GM21619 (cell line): Measurements from ENCODE around the gene JMJD7.

Experiments used
- ATAC-seq: cut with Tn5 transposase; IDR thresholded peaks from one replicate; pipeline ENCODE4 v1.9.1; 2021; ENCODE audit not compliant: unreplicated experiment

JMJD7 gene

DNA sequence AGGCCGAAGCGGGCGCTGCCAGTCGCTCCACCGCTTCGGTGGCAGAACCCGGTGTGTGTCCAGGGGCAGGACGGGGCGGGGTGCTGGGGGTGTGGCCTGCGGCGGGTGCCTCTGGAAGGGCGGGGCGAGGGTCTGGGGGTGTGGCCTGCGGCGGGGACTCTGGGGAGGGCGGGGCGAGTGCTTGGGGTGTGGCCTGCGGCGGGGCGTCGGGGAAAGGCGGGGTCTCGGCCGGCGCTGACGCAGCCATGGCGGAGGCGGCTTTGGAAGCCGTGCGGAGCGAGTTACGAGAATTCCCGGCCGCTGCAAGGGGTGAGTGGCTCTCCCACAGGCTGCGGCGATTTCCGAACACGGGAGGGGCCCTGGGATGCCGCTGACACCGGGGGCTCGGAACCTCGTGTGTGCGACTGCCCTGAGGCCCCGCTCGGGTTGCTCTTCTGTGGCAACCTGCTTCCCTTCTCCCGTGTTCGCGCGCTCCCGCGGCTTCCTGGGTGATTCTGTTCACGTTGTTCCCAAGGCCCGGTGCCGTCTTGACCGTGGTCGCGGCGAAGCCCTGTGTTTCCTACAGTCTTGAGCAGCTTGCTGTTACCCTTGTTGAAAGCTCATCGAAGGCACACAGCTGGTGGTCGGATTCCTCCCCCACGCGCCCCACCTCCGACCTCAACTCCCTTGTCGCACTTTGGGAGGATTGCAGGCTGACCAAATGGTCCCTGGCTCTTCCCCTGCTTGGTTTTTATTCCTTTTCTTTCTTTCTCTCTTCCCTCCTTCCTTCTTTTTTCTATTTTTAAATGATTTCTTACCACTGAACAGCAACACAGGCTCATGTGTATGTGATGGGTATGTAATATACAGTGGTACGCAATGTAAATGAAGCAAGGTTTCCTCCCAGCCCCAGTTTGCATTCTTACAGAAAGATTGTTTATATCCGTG is at the start of gene JMJD7:
JMJD7 (plus strand) TSS at position 213 of the 927 bp plus-strand sequence; CDS start at position 246, 33 bp downstream.
- ATAC-seq = peak; percentile 60

DNA sequence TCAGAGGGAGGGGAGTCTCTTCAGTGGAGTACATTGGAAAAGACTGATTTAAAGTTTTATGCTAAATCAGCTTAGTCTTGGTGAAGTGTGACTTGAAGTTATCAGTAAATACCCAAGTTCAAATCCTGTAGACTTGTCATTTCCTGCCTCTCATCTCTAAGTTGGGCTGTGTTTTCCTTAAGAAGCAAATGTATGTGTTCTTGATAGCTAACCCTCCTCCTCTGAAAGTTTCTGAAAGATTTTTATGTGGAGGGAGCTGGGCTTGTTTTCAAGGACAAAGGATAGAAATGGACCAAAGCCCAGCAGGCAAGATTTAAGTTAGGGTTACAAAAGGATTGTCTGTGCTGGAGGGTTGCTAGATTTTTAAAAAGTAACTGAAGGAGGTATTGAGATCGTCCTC is 49.4 kb upstream of the JMJD7 start:
- ATAC-seq = no peak

DNA sequence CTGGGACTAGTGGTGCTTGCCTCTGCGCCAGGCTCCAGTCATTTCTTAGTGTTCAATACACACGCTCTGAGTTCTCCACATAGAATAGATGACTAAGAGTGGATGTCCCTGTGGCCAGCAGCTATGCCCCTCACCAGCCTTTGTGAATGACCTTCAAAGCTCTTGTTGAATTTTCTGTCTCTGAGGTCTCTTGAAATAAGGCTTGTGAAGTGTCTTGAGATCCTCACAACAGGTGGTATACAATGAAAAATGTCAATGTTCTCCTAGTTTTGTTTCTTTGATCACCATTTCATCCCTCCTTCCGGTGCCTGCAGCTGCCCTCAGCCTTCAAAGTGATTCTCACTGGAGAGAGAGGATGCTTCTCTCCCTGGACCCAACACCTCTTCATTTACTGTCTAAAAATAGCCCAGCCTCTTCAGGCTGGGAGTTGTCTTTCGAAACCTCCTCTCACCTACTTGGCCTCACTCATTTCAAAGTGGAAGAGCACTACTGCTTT is 48.2 kb upstream of the JMJD7 start:
- no peak for ATAC-seq

DNA sequence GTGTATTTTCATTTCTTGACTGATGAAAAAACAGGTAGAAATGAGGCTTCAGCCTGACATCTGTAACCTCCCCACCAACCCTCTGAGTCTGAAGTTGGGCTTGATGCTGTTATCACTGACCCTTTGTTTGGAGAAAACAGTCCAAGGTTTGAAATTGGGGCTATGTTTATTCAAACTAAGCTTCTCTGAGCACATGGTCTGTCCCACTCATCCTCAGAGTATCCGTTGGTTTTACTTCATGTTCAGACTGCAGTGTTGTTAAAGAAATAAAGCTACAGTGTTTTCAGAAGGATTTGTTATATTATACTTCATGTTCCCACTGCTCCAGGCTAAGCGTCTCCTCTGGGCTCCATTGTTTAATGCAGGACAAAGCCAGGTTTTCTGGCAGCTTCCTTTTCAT is 47.6 kb upstream of the JMJD7 start:
- no peak for ATAC-seq

DNA sequence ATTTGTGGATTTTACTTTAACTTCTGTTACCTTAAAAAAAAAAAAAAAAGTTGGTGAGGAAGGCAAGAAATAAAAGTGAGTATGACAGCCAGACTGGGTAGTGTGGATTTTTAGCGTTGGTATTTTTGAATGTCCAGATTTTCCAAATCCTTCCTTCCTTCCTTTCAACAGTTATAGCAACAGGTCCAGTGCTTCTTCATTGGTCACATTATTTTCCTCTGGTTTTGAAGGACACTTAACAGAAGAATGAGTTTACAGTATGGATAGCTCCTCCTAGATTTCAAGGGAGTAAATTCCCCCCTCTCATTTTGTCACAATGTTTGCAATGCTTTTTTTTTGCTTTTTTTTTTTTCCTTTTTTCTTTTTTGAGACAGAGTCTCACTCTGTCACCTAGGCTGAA is 47.2 kb upstream of the JMJD7 start:
- ATAC-seq = no peak

DNA sequence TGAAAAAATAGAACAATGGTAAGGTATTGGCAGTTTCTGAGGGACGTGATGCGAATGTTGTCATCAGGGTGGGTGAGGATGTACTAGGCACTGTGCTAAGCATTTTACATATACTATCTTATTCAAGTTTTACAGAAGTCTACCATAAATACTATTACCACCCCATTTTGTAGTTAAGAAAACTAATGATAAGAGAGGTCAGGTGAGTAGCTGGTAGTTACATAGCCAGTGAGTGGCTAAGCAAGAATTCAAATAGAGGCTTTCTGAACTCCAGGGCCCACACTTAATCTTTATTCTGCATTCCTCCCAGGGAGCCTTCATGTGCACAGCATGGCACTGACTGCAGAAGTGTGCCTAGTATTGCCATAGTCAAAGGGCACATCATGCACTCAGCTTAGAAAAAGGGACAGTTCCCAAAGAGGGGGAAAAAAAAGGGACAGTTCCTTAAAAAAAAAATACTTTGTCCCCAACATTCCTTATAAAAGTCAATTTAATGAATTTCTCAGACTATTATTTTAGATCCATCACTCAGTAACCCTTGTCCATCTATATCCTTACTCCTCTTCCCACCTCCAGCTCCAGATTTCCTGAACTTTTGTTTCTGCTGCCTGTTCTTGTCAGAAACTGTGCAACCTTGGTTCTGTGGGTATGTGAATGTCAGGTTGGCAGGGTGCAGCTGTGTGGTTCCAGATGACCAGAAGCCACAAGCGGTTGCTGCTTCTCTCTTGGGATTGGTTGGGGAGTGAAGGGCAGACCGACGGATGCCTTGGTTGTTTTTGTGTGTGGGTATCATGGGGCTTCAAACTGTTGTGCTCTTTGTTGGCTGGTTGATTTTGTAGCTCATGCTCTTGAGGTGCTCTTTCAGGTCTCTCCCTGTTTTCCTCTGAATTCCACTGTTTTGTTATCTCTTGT is 45.3 kb upstream of the JMJD7 start:
- no peak for ATAC-seq

DNA sequence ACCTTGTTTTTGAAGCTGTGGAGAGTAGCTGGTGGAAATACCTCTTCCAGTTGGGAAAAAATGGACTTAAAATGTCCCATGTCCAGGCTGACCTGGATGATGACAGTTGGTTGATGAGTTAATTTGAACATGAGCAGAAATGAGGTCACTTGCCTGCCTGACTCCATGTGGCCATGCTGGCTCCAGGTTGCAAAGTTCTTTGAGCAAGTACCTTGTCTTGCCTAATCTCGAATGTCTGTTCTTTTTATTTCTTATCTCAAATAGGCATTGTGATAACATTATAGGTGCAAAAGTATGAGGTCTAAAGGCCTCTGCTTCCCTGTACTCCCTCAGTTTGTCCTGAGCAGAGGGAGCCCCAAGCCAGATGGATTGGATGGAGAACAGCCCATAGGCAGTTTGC is 44.6 kb upstream of the JMJD7 start:
- ATAC-seq = no peak

DNA sequence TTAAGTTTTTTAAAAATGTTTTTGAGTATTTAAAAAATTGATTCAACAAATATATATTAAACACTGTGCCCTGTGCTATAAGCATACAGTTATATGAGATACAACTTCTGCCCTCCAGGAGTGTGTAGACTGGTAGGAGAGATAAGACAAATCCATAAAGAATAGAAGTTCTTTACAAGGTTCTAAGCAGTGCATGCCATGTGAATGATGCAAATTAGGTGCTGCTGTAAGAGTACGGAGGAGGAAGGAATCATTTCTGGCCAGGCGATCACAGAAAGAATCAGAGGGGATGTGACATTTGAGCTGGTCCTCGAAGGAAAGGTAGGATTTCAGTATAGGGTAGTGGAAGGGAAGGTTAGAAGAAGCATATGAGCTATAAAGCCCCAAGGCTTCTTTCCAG is 39.6 kb upstream of the JMJD7 start:
- ATAC-seq = no peak

DNA sequence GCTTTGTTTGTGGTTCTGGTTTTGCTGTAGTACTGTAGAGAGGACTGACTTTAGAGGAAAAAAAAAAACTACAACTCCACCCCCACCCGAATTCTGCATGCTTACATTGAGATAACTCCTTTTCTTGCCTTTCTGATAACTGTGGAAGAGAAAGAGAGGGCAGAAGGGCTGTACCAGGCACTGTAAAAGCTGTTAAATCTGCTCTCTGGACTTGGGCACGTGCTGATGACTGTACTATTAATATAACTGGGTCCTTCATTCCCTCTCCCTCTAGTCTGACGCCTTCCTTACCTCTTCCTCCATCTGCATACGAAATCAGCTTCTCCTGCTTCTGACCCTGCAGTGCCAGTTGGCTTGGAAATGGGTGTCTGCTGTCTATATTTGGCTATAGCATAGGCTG is 38.7 kb upstream of the JMJD7 start:
- no peak for ATAC-seq

DNA sequence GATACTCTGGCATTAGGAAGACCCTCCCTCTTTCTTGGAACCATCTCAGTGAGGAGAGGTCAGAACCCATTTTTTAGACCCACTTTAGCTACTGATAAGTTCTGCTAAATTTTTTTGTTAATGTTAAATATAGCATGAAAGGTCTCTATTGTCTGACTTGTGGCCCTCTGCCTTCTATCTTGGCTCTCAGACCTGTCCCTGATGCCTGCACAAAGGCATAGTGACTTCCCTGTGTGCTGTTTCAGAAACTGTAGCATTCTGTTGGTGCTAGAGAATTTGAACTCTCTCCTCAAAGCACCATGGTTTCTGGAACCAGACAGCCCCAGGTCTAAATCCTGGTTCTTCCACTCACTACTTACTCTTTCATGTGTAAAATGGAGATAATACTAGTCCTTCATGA is 38.2 kb upstream of the JMJD7 start:
- no peak for ATAC-seq

DNA sequence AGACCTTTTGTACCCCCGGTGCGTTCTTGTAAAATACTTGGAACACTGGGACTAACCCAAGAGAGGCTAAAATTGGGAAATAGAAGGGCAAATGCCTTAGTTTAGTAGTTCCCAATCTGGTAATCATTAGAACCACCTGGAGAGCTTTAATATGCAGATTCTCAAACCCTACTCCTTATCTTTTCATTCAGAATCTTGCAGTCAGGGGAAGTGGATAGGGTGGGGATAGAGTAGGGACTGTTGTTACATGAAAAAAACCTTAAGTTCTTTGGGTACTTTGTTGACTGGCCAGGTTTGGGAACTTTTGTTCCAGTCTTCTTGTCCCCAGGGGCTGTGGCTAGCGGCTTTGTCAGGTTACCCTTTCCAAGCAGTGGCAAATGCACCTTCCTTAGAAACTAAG is 37.7 kb upstream of the JMJD7 start:
- no peak for ATAC-seq

DNA sequence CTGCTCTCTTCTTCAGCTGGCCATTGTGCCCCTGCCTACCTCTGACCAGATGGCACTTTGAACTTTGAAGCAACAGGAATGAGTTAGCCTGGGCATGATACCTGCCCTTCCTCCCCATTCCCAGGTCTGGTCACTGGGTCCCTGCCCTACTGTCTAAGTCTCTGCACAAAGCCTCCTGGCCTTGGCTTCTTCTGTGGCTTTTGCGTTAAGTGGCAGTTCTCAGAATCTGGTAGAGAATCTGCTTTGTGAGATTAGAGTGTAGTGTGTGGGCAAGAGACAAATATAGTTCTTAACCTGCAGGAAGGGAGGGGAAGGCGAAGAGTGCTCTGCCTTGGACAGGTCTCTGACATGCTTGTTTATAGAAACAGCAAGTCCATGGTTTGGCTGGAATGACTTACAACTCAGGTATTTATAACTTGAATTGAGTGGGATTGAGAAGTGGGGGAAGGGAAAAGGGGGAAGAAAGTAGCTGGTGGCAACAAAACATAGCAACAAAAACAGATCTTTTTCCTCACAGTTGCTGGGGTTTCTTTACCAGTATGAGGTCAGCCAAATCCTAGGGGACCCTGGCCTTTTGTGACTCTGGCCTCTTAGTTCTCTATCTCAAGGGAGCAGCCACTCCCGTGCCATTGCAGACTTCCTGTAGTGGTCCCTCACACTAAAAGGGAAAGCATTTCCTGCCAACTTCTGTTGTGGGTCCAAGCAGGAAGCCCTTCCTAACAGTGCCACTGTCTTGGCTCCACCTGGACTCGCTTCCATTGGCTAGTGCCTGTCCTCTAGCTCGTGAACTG is 36.9 kb upstream of the JMJD7 start:
- no peak for ATAC-seq

DNA sequence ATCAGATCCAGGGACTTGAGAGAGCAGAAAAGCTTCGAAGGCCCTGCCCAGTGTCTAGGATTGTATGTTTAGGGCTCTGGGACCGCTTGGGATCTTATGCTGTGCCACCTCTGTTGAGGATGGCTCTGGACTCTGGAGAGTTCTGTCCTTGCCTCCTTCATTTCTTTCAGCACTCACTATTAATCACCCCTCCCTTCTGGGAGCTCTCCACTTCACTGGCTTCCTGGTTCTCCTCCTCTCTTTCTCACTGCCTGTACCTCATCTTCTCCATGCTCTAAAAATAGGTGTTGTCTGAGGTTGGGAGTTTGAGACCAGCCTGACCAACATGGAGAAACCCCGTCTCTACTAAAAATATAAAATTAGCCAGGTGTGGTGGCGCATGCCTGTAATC is 36.4 kb upstream of the JMJD7 start:
- no peak for ATAC-seq

DNA sequence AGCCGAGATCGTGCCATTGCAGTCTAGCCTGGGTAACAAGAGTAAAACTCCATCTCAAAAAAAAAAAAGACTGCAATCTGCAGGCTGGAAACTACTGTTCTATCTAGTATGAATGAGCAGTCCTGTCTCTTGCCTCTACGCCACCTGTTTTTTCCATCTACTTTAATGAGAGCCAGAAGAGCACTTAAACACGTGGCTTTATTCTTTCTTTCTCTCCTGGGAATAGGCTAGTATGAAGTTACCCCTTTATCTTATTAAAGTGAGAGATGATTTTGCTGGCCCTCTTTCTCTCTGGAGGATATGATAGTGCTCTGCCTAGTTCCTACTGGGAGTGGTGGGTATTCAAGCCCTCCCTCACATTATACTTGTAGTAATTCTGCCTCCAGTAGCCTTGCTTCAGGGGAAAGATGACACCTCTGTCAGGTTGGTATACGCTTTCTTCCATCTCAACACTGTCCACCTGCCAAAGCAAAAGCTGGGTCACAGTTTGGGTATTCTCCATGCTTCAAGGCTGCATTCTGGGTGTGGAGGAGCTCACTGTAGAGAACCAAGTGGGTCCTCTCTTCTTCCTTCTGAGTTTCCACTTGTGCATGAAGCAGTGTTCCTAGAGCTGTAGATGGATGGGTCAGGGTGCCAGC is 35.8 kb upstream of the JMJD7 start:
- ATAC-seq = no peak

DNA sequence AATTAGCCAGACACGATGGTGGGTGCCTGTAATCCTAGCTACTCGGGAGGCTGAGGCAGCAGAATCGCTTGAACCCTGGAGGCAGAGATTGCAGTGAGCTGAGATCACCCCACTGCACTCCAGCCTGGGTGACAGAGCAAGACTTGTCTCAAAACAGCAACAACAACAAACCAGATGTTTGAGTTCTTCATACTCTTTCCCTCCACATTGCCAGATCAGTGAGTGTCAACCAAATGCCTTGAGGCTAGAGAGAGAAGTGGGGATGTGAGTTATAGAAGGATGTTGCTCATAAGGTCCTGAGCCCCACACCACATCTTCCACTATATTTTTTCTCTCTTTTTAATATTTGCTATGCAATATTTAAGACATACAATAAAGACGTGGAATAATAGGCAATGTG is 33.8 kb upstream of the JMJD7 start:
- no peak for ATAC-seq

DNA sequence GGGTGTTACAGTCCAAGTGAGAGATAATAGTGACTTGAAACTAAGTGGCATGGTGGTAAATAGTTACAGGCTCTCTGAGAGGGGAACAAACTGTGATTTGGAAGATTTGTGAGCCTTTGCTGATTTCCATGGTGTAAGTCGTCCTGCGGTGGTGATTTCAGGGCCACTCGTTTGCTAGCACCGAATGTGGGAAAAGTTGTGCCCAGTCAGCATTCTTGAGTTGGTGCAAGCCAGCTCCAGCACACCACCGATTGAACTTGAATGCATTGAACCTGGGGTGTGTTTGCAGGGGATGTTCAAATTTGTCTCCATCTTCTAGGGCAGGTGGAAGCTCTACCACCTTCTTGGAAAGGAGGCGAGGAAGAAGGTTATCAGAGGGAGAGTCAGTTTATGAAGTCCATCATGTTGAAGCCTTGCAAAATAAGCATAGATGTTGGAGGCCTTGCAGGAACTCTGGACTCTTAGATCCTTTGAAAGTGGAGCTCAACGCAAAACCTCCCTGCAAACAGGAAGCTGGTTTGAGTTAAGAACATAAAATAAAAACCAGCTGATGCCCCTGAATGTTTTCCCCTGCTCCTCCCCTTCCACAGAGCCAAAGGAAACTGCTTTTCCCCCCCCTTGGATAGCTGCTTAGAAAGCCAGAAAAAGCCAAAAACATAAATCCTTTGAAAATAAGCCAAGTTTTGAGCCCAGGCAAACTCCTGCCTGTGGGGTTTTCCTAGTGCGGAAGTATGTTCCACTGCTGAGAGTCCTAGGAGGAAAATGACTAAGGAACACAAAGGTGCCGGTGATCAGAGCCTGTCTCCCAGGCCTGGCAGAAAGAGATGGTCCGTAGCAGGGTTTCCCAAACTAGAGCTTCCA is 31.7 kb upstream of the JMJD7 start:
- no peak for ATAC-seq

DNA sequence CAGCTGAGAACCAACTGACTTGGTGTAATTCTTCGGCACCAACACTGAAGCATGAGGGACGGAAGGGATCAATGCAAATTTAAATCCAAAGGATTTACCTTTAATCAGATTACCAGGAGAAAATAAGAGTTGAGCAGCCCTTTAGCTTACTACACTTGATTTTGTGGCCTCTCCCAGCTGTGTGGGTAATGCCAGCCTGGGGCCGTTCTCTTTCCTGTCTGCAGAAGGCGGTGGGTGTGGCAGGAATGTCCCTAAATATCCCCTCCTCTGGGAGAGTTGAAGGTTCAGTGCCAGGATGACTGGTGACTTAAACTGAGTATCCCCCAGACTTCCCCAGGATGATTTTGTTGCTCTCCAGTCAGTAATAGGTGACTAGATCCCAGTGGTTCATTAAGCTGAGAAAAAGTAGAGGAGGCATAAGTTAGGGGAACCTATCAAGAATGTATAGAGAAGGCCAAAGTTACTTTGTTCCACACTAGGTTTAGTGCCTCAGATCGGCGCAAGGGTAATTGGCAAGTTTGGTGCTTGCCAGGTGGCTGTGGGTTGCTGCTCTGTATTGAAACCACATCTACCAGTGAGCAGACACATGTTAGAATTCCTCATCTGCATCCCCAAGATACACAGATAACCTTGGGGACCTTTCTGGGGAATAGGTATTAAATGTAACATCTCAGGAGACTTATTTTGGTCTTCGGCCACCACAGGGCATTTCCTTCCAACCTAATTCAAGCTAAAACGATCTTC is 30.5 kb upstream of the JMJD7 start:
- ATAC-seq = no peak

DNA sequence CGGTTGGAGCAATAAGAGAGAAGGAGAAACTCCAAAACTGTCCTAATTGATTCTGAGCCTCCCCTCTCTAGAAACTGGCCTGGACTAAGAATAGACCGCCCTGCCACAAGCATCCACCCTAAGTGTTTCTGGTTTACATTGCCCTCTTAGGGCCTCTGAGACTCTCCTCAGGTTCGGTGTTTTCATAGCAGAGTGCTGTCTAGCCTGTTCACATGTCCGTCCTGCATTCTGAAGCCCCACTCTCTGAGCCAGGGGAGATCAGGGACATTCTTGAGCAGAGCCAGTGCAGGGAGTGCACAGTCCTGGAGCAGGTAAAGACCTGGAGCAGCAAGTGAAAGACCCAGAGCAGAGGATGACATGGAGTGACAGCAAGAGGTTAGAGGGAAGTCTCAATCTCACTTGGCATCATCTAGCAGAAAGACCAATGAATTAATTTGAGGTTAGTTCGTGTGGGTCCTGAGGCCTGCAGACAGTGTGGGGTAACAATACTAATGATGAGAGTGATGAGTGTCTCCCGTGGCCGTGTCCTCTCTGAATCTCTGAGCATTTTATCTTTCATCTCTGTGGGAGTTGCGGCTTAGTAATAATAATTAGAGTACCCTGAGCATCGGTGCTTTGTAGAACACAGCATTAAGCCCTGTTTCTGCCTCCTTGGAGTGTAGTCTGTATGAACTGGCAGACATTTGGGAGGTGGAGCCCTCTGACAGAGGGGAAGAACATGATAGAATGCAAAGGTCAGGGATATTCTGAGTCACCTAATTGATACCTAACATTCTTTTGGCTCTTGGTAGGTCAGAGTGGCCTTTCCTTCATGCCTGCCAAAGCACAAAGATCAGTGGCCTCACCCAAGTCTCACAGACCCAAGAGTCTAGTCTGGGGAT is 29.0 kb upstream of the JMJD7 start:
- ATAC-seq = peak; percentile 43
